GM06990 (cell line): ENCODE results near the gene LMAN1L.

Source experiments
- DNase-seq: peaks from one replicate; pipeline ENCODE4 v3.0.0-alpha.2; 2011; ENCODE audit not compliant: insufficient read length; ENCODE audit errors: extremely low read depth
- H3K27me3 ChIP-seq: replicated peaks from 2 replicates; pipeline ENCODE4 v1.6.0; 2011; ENCODE audit warnings: low read length; ENCODE audit not compliant: control insufficient read depth, insufficient read depth
- H3K36me3 ChIP-seq: 2 replicates; pipeline ENCODE4 v1.5.1; 2011; ENCODE audit warnings: low read length; ENCODE audit not compliant: control insufficient read depth, insufficient read depth
- H3K4me3 ChIP-seq: replicated peaks from 2 replicates; pipeline ENCODE4 v1.5.1; 2011; ENCODE audit warnings: low read depth, mild to moderate bottlenecking, control low read depth, low read length
- CTCF ChIP-seq: IDR thresholded peaks from 2 replicates; pipeline ENCODE4 v1.5.1; 2011; ENCODE audit warnings: low read length, control low read depth, mild to moderate bottlenecking, inconsistent platforms; ENCODE audit not compliant: insufficient read depth, poor library complexity, severe bottlenecking

LMAN1L gene

DNA sequence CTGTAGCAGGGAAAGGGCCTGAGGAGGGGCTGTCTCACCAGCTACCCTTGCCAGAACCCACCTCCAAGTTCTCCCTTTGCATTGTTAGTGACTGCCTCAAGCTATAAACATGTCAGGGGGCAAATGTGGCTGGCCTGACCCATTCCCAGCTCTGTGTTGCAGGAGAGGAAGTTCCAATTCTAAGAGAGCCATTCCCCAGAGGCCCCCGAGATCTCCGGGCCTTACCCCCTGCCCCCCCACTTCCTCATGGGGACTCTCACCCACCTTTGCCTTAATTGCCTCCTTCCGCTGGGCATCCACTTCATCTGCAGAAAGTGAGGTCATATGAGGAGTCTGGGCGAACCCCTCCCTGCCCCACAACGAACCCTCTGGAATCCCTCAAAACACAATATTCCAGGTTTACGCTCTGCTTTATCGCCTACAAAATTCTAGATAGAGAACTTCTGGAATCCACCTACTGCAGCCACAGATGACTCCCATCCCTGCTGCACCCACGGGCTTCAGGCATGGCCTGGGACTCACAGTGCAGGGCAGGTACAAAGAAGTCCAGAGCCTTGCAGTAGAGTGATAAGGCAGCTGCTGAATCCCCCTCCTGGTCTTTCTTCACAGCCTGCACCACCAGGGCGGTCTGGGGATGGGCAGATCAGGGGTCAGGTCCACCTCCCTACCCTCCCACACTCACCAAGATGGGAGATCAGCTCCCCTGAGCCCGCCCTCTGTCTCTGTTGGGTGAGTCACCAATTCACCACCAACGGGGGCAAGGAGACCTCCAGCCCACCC lies 26.3 kb downstream of the LMAN1L start:
- no peak for TF ChIP-seq CTCF
- Histone ChIP-seq H3K36me3 (peaks cover 15% of the 10 kb centered on the region), H3K4me3 (no peak overlapping the region), H3K27me3 (no peaks in the 10 kb centered on the region)
- DNase-seq: no peak

DNA sequence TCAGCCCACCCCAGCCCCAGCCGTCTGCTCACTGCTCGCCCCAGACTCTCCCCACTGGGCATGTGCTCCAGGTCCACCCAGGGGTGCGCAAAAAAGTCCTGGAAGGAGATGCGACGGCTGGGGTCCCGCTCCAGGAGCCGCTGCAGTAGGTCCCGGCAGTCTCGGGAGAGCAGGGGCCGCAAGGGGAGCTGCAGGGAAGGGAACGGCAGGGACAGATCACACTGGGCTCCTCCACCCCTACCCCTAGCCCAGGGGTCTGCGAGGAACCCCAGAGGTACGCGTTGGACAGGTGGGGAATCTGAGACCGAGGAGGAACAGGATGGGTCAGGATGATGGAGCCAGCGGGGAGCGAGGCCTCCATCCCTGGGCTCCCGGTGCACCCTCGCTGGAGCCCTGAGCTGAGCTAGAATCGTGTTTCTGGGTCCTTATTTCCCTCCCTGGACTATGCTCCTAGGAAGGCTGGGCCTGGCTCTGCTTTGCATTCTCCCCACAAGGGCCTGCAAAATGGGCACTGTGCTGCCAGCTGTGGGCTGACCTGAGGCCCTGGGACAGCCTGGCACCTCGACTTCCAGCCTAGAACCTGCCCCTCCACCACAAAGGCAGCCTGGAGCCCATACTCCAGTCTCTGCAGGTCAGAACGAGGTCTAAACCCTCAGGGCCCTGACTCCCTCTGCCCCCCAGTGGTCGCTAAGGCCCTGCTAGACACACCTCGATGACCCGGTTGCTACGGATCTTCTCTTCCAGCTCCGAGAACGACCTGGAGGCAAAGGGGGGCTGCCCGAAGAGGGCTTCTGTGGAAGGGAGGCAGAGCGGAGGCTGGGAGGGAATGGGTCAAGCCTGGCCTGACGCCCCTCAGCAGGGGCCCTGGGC lies 27.1 kb downstream of the LMAN1L start:
- no peak for DNase-seq
- peaks cover 19% of the 10 kb centered on the region for H3K36me3 ChIP-seq
- H3K27me3 ChIP-seq: no peaks in the 10 kb centered on the region
- H3K4me3 ChIP-seq: no peak overlapping the region
- TF ChIP-seq CTCF: peak; percentile 37

GRCh38 chr15:74840851-74841775 lies 28.5 kb downstream of the LMAN1L start:
- no peaks in the 10 kb centered on the region for H3K27me3 ChIP-seq
- DNase-seq: no peak
- no peak for TF ChIP-seq CTCF
- H3K4me3 ChIP-seq: no peak overlapping the region
- H3K36me3 ChIP-seq: peaks cover 24% of the 10 kb centered on the region

- Histone ChIP-seq H3K36me3 (peaks cover 22% of the 10 kb centered on the region), H3K4me3 (peak overlapping the region; percentile 64), H3K27me3 (no peaks in the 10 kb centered on the region)
- no peak for DNase-seq
- TF ChIP-seq CTCF: no peak
Observed at GRCh38 chr15:74841891-74842373, 29.3 kb downstream of the LMAN1L start.
